HG02981 (cell line): ENCODE results near the gene SGMS1.
A peak's percentile ranks its signal among the peaks of the same experiment; 100 is the strongest.

Experiments used
- ATAC-seq: cut with Tn5 transposase; IDR thresholded peaks from one replicate; pipeline ENCODE4 v1.9.1; 2021; ENCODE audit warnings: mild to moderate bottlenecking, moderate library complexity; ENCODE audit not compliant: unreplicated experiment

SGMS1 gene

GRCh38 chr10:50324046-50324445, 299.7 kb downstream of the SGMS1 start:
- no peak for ATAC-seq

GRCh38 chr10:50322077-50322476, 301.7 kb downstream of the SGMS1 start:
- peak; percentile 51 for ATAC-seq

- no peak for ATAC-seq
Observed at GRCh38 chr10:50318129-50318528, 305.6 kb downstream of the SGMS1 start.

- ATAC-seq, result no peak
Observed at GRCh38 chr10:50316695-50317648, 306.8 kb downstream of the SGMS1 start.

GRCh38 chr10:50316174-50316573, 307.6 kb downstream of the SGMS1 start:
- ATAC-seq, result no peak

GRCh38 chr10:50315424-50315823, 308.3 kb downstream of the SGMS1 start:
- no peak for ATAC-seq

GRCh38 chr10:50314169-50315071, 309.3 kb downstream of the SGMS1 start:
- ATAC-seq, result no peak

- ATAC-seq, result no peak
Observed at GRCh38 chr10:50312464-50313437, 311.0 kb downstream of the SGMS1 start.

GRCh38 chr10:50310560-50311174, 313.1 kb downstream of the SGMS1 start:
- peak; percentile 78 for ATAC-seq

- no peak for ATAC-seq
Observed at GRCh38 chr10:50309342-50309741, 314.4 kb downstream of the SGMS1 start.

GRCh38 chr10:50304660-50305059, 319.1 kb downstream of the SGMS1 start:
- ATAC-seq, result no peak

- no peak for ATAC-seq
Observed at GRCh38 chr10:50299948-50300669, 323.6 kb downstream of the SGMS1 start.

- no peak for ATAC-seq
Observed at GRCh38 chr10:50295367-50295766, 328.4 kb downstream of the SGMS1 start.

- ATAC-seq, result no peak
Observed at GRCh38 chr10:50294582-50294981, 329.2 kb downstream of the SGMS1 start.

GRCh38 chr10:50293513-50294313, 330.0 kb downstream of the SGMS1 start:
- ATAC-seq, result no peak

GRCh38 chr10:50291261-50291850, 332.4 kb downstream of the SGMS1 start:
- no peak for ATAC-seq

GRCh38 chr10:50289196-50289595, 334.6 kb downstream of the SGMS1 start:
- ATAC-seq, result no peak
